Lung (tissue), 12 donors: ENCODE results near the gene BMPR1B. TPM values are rescaled to one million over a fixed set of nuclear protein-coding genes. Genes with fewer than 3 reads are reported as not detected.

Experiments used
- ATAC-seq: fragments of 200-7000 bp; cut with Tn5 transposase; one replicate; pipeline ENCODE4 v1.9.1; 2020; ENCODE audit warnings: moderate number of reproducible peaks; ENCODE audit not compliant: insufficient read depth, low FRiP score
- DNase-seq, 3 donors: peaks; one replicate each; pipeline ENCODE4 v3.0.0-alpha.2; 2013 to 2017
- H3K27ac ChIP-seq, 2 donors: one replicate each; pipeline ENCODE4 v1.5.1; 2013; ENCODE audit warnings: mild to moderate bottlenecking in 2 of 2, moderate library complexity in 2 of 2, control low read depth in 1 of 2, inconsistent platforms in 1 of 2, low read depth in 1 of 2, low read length in 1 of 2
- H3K27me3 ChIP-seq, 3 donors: one replicate each; pipeline ENCODE4 v1.5.1; 2013; ENCODE audit warnings: low read length in 2 of 3; ENCODE audit not compliant: control insufficient read depth in 3 of 3, insufficient read depth in 3 of 3
- H3K36me3 ChIP-seq, 4 donors: one replicate each; pipeline ENCODE4 v1.5.1; 2013; ENCODE audit warnings: low read length in 4 of 4, mild to moderate bottlenecking in 1 of 4, moderate library complexity in 1 of 4; ENCODE audit not compliant: control insufficient read depth in 4 of 4, insufficient read depth in 4 of 4
- H3K4me1 ChIP-seq, 5 donors: one replicate each; pipeline ENCODE4 v1.5.1; 2013; ENCODE audit warnings: low read length in 5 of 5, mild to moderate bottlenecking in 2 of 5, moderate library complexity in 1 of 5; ENCODE audit not compliant: control insufficient read depth in 5 of 5, insufficient read depth in 5 of 5
- H3K4me3 ChIP-seq: one replicate; pipeline ENCODE4 v1.5.1; 2013; ENCODE audit warnings: mild to moderate bottlenecking, control low read depth, moderate library complexity
- H3K9ac ChIP-seq, 2 donors: one replicate each; pipeline ENCODE4 v1.5.1; 2013; ENCODE audit warnings: low read length in 2 of 2, control low read depth in 1 of 2; ENCODE audit not compliant: insufficient read depth in 1 of 2
- H3K9me3 ChIP-seq, 4 donors: one replicate each; pipeline ENCODE4 v1.5.1; 2013; ENCODE audit warnings: low read length in 3 of 4, mild to moderate bottlenecking in 1 of 4, moderate library complexity in 1 of 4; ENCODE audit not compliant: control insufficient read depth in 4 of 4, insufficient read depth in 3 of 4
- WGBS, 2 donors: extraction: QIAGEN DNeasy Blood & Tissue Kit; methylation state at CpG; one replicate each; pipeline ENCODE4 v1.1.7; 2013; 5-methylcytosine and 5-hydroxymethylcytosine counted together
- polyA plus RNA-seq, 2 donors: library from polyadenylated mRNA; stranded (reverse); fragments of 200-250 nt; gene quantifications; one replicate each; pipeline ENCODE4 v1.2.1, GENCODE V29; 2013
- total RNA-seq, 2 donors: library from RNA; depleted of rRNA in 1 of 2; stranded (reverse); fragments of >200 nt in 1 of 2; gene quantifications; one replicate each; pipeline ENCODE4 v1.2.1, GENCODE V29; 2014 to 2021
- TF ChIP-seq, protein P1 (sequence below): IDR thresholded peaks from 2 replicates; pipeline ENCODE4 v1.5.1; 2012; ENCODE audit warnings: mild to moderate bottlenecking; ENCODE audit errors: control extremely low read depth, extremely low read depth
- donor health status: control.
- donor health status: control.
- donor health status: Bipolar disorder and iron deficiency.
- donor health status: healthy.
- donor health status: DM: yes; HTN: yes; CAD: no.

The BMPR1B gene
- total and polyA plus RNA-seq, 4 donors, result 0.65 to 7.3 (median 1.9) TPM

DNA sequence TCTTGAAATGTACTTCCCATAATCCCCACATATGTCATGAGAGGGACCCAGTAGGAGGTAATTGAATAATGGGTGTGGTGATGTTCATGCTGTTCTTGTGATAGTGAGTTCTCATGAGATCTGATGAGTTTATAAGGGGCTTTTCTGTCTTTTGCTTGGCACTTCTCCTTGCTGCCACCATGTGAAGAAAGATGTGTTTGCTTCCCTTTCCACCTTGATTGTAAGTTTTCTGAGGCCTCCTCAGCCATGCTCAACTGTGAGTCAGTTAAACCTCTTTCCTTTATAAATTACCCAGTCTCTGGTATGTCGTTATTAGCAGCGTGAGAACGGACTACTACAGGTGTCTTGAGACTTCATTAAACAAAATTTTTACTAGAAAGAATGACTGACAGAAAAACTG is 323.2 kb downstream of the BMPR1B start:
- Histone ChIP-seq H3K9ac (no peak overlapping the region), H3K27me3 (no peaks in the 10 kb centered on the region), H3K27ac (no peak overlapping the region), H3K36me3 (no peaks in the 10 kb centered on the region), H3K4me3 (no peak overlapping the region), H3K4me1 (no peaks in the 10 kb centered on the region), H3K9me3 (no peaks in the 10 kb centered on the region)
- ATAC-seq (no peak), DNase-seq (no peak)
- TF ChIP-seq, protein P1, sequence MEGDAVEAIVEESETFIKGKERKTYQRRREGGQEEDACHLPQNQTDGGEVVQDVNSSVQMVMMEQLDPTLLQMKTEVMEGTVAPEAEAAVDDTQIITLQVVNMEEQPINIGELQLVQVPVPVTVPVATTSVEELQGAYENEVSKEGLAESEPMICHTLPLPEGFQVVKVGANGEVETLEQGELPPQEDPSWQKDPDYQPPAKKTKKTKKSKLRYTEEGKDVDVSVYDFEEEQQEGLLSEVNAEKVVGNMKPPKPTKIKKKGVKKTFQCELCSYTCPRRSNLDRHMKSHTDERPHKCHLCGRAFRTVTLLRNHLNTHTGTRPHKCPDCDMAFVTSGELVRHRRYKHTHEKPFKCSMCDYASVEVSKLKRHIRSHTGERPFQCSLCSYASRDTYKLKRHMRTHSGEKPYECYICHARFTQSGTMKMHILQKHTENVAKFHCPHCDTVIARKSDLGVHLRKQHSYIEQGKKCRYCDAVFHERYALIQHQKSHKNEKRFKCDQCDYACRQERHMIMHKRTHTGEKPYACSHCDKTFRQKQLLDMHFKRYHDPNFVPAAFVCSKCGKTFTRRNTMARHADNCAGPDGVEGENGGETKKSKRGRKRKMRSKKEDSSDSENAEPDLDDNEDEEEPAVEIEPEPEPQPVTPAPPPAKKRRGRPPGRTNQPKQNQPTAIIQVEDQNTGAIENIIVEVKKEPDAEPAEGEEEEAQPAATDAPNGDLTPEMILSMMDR, result no peak
- WGBS, 2 donors, result 76 to 88% methylated on average over 3 of the region's 3 CpGs

DNA sequence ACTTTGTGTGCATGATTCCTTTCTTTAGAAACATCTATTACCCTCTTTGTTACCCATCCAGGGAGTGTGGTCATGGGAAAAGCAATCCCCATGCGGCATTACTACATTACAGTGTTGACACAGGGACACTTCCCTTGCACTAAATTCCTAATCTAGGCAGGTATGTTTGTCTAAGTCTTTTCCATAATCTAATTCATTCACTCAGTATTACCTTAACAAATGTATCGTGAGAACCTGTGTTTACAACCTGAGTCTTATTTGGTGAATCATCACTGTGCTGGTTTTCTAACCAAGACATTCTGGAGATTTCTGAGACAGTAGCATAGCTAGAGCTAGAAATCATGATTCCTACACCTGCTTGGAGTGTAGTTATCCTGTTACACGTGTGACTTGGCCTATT is 326.8 kb downstream of the BMPR1B start:
- no peaks in the 10 kb centered on the region for H3K9me3 ChIP-seq
- 80 to 82% methylated on average over 3 of the region's 3 CpGs for WGBS, 2 donors
- H3K36me3 ChIP-seq, result no peaks in the 10 kb centered on the region
- no peak overlapping the region for H3K27ac ChIP-seq
- no peak for DNase-seq
- TF ChIP-seq, protein P1, result no peak
- H3K4me1 ChIP-seq, result peaks cover 0 to 5% (median 0%) of the 10 kb centered on the region in 5 donors
- H3K27me3 ChIP-seq, result no peaks in the 10 kb centered on the region
- H3K9ac ChIP-seq, result no peak overlapping the region
- no peak for ATAC-seq
- H3K4me3 ChIP-seq, result no peak overlapping the region

DNA sequence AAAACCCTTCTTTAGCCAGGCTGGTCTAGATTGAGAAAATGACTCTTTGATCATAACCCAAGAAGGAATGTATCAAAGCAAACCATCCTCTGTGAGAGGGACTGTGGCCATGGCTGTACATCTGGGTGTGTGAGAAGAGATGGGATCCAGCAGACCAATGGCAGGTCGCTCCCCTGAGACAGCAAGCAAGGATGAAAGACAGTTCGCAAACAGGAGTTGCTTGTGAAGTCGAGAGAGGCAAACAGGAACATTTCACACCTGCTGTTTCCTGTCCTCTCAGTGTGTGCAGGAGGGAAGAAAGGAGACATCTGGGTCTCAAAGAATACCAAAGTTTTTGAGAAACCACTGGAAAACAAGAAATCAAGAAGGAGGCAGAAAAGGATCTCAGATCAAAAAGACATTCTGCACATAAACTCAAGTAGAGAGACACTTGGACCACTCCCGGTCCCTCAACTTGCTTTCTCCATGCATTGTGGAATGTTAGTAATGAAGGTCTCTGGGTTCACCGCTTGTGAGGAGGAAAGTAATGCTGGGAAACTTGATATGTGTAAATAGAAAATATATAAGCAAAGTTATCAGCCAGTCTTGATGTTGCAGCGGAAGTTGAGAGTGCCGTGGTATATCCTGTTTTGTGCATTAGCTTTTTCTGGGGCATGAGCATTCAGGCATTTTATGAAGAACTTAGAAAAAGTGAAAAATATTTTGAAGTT is 327.5 kb downstream of the BMPR1B start:
- TF ChIP-seq, protein P1, result no peak
- H3K27me3 ChIP-seq, result no peaks in the 10 kb centered on the region
- no peaks in the 10 kb centered on the region for H3K36me3 ChIP-seq
- DNase-seq (peak in 1 of 3 donors; percentile 16), ATAC-seq (no peak)
- no peak overlapping the region for H3K4me3 ChIP-seq
- peaks cover 0 to 5% (median 0%) of the 10 kb centered on the region in 5 donors for H3K4me1 ChIP-seq
- no peak overlapping the region for H3K27ac ChIP-seq
- H3K9me3 ChIP-seq, result no peaks in the 10 kb centered on the region
- H3K9ac ChIP-seq, result no peak overlapping the region
- 52 to 53% methylated on average over 7 of the region's 7 CpGs for WGBS, 2 donors
